NCI-H1092 (cell line): ENCODE data around the gene RHCG.

Experiments
- DNase-seq: peaks from one replicate; lab custom pipeline; 2025; lab: John Stamatoyannopoulos, UW

The RHCG gene

DNA sequence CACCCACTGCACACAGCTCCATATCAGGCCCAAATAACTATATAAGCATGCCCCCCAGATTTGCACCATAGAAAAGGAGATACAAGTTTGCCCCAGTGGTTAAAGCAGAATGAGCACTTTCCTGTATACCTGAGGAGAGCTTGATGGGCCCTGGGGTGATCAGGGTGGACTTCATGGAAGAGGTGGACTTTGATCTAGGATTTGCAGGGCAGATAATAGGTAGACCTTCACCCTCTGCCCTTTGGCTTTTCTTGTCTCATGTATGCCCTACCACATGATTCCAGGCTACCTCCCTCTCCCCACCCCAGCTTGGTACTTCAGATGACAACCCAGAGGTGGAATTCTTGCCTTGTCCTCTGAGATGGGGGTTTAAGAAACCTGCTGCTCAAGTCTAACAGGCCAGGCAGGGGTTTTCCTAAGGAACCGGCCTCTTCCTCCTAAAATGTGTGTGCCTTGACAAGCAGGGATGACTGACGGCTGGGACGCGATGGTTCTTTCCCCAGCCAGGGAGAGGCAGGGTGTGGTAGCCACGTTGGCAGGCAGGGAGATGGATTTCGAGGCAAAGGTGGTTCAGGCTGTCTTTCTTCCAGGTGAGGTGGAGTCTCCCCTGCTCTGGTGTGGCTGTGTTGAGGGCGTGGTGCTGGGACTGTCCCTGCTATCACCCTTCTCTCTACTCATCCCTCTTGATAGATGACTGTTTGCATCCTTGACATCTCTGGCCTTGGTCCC, 6.6 kb upstream of the RHCG start:
- DNase-seq = no peak

DNA sequence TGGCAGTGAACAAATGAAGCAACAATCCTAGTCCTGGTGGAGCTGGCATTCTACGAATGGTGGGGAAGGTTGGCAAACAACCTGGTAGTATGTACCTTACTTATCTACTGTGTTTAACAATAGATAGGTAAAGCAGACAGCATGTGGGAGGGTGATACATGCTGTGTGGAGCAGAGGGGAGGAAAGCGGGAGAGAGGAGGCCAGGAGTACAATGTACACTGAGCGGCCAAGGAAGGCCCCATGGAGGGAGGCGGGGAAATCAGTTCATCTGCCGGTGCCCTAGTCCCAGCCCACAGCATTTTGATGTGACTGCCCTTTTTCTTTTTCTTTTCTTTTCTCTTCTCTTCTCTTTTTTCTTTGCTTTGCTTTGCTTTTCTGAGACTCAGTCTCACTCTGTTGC, 5.3 kb upstream of the RHCG start:
- DNase-seq = no peak

DNA sequence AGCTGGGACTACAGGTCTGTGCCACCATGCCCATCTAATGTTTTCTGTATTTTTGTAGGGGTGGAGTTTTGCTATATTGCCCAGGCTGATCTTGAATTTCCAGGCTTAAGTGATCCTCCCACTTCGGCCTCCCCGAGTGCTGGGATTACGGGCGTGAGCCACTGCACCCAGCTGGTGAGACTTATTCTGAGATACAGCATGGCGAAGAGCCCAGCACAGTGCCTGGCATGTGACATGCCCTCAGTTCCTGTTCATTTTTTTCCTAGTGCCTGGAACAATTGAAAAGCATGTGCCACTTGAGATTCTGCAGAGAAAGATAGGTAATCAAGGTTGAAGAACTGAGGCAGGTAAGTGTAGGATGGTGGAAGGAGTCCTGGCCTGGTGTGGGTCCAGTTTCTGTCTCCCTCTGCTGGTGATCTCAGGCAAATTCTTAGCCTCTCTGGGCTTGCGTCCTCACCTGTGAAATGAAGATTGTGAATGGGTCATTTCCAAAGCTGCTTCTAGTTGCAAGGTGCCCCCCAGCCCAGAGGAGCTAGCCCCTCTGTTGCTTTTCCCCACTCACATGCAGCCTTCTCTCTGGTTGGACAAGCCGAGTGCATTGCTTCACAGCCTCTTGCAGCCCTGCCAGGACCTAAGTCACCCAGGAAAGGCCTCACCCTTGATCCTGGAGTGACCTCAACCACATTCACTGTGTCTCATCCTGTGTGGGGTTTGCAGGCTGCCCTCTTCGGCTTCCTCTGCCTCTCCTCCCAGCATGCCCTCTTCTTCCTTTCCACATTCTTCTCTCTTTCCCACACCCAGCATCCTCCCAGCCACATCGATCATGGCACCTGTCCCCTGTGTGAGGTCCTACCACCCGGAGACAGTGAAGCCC, 4.3 kb upstream of the RHCG start:
- DNase-seq = no peak

DNA sequence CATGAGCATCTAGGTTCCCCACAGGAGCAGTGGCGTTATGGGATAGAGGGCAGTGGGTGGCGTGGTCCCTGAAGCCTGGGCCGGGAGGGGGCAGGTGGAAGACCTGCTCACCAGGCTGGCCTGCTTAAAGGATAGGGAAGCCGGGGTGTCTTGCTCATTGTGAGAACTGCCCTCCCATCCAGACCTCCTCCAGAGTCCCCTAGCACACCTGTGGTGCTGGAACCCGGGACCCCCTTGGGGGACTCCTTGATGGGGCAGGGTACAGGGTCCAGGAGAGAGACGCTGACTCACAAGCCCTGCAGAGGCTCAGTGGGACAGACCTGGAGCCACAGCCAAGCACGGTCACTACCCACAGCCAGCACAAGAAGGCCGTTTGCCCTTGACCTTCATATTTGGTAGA, 2.8 kb upstream of the RHCG start:
- no peak for DNase-seq

DNA sequence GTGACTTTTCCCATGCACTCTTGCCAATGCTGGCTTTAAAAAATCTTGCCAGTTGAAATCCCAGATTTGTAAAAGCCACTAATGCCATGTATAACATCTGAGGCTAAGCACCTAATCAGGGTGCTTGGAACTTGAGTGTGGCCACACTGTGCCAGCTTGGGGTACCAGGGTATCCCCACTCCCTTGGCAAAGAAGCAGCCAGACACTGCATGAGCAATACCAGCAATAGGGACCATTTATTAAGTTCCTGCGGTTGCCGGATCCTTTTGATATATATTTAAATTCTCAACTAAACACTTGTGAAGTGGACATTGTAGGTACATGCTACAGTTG, 2.2 kb upstream of the RHCG start:
- DNase-seq = no peak

DNA sequence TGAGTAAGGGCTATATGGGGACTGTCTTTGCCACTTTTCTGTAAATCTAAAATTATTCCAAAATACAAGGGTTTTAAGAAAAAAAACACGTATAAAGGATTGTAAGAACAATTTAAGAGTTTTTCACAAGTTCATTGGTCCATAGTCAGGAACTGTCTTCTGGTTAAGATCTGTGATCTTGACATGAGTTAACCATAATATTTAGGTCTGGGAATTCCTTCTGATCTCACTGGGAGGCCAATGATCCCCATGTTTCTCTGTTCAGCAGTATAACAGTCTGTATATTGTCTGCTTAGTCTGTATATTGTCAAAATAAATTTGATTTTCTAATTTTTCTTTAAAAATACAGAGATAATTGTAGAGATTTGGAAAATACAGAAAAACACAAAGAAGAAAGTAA, 848 bp upstream of the RHCG start:
- DNase-seq = no peak

DNA sequence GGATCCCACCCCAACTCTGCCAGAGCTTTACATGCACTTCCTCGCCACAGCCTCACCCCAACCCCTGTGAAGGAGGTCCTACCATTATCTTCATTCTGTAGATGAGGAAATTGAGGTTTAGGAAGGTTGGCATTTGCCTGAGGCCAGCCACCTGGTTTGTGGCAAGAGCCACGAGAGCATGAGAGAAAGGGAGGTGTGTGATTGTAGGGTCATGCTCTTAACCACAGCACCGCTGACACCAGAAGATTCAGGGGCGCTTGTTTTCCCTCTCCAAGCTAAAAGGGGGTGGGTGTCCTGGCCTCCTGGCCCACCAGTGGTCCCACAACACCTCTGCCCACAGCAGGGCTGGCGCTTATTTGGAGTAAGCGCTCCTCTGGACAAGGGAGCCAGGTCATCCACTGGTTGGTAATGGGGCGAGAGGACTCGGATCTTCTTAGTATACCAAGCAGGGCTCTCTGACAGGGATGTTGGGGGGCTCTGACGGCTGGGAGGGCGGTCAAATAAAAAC, 691 bp downstream of the RHCG start:
- no peak for DNase-seq

DNA sequence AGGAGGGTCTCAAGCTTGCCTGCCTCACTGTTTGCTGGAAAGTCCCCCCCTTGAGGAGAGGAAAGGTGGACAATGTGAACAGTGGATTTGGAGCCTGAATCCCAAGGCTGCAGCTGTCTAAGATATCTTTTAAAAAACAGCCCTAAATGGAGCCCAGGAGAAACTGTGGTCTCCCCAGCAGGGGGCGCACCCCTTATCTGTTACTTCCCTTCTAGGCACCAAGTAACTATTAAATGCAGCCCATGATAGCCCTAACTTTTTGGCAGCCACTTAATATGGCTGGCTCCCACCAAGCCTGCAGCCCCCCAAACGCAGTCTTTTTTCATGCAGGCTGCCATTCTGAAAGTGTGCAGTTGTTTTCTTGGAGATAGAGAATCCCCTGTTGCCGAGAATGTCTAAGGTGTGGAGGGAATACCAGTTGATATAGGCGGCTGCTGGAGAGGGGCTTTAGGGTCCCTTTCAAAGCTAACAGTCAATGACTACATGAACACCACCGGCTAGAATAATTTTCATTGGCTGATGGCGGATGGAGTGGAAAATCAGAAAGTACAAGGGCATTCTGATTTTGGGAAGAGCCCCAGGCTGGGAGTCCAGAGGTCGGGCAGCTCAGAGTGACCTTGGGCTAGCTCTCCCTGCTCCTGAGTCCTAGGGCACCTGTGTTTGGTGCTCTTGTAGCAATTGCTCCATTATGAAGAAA, 1.3 kb downstream of the RHCG start:
- DNase-seq = no peak

DNA sequence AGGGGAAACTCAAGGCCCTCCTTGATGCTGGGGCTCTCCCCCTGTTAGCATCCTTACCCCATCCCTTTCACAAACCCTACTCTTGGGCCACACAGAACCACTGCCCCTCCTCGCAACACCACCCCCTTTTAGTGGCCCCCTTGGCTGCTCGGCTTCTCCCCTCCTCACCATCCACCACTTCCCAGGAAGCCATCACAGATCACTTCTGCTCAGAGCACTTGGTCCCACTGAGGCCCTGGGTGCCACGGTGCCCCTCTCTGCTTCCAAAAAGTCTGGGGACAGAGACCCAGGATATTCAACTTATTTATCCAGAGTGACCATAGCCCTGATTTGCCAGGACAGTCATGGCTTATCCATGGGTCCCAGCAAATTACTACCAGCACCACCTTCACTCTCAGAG, 2.4 kb downstream of the RHCG start:
- no peak for DNase-seq

DNA sequence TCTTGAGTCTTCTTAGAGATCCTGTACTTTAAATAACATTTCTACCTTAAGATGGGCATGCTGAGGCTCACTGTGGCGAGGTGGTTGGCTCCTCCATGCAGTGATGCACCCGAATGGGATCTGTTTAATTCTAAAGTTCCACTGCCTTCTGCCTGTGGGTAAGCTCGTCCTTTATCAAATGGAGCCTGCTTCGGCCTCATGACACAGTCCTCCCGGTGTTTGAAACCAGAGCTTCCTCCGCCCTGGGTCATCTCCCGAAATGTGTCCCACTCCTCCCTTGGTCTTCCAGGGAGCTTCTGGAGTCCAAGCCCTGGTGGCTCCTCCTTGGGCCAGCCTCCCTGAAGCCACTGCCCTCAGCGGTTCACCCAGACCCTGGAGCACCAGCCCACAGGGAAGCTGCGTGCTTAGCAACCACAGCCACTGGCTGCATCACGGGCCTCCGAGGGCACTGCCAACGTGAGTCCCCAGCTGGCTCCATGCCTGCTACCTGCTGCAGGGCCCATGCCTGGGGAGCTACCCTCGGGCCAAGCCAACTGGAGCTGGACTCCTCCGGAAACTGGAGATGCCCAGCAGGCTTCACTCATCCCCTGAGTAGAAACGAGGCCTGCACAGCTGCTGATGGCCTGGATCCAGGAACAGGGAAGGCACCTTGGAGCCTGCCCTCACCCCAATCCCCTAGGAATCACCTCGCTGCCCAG, 3.3 kb downstream of the RHCG start:
- DNase-seq = no peak

DNA sequence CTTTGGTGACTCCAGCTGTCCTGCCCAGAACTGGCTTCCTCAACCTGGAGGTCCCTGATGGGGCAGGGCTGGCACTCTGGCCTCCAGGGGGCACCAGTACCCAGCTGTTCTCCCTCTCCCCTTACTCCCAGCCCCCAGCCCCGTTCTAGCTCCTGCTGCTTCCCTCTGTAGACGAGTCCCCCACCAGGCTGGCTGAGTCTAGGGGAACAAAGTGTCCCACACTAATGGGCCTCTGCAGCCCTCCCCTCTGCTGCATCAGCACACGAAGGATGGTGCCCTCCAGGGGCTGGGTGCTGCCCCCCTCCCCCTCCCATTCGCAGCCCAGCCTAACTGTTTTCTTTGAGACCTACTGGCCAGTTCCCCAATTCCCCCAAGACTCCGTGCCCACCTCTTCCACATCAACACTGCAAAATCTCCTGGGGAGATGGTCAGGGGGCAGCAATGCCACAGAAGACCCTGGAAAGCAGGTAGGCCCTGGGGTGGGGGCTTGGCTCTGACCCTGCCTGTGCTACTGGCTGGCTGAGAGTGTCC, 4.2 kb downstream of the RHCG start:
- no peak for DNase-seq

DNA sequence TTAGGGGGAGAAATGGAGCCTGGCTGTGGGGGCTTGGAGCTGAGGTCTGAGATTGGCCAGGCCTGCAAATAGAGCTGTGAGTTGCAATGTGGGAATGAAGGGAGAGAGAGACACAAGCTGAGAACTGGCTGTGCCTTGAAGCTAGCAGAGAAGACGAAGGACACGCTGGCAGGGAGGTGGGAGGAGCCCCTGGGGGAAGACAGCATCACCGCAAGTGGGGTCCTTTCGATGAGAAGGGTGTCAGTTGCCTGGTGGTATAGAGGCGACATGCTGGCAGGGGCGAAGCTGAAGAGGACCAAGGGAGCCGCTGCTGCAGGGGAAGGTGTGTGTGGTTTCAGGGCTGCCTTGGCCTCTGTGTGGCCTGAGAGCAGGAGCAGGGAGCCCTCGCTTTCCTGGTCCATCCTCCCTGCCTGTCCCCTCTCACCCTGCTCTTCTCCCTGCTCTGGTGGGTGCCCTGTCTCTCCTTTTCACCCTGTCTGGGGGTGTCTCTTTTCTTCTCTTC, 5.5 kb downstream of the RHCG start:
- no peak for DNase-seq

DNA sequence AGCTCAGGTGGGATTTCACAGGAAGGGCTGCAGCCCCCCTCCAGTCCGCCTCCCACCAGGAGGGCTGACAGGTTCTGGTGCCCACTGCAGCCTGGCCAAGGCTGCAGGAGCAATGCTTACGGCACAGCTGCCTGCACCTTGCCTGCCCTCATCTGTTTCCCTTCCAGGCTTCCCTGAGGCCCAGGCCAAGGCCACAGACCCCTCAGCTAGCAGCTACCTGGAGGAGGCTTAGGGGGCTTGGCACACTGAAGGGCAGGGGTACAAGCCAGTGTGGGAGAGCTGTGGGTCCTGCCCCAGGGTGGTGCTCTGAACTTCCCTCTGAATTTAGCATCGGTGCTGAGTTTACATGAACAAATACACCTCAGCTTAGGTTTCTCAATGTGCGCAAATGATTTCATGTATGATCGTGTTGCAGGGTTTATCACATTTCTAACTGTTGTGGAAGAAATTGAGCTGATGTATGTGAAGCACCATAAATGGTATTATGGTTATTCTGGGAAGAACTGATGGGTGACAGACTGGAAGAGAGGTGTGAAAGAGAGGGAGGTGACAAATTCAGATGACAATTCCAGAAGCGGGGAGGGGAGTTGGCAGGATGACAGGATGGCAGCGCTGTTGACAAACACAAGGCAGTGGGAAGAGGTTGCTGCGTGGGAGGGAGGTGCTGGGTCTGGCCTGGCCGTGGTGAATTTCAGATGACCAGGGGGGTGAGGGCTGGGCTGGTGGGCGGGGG, 6.1 kb downstream of the RHCG start:
- no peak for DNase-seq

DNA sequence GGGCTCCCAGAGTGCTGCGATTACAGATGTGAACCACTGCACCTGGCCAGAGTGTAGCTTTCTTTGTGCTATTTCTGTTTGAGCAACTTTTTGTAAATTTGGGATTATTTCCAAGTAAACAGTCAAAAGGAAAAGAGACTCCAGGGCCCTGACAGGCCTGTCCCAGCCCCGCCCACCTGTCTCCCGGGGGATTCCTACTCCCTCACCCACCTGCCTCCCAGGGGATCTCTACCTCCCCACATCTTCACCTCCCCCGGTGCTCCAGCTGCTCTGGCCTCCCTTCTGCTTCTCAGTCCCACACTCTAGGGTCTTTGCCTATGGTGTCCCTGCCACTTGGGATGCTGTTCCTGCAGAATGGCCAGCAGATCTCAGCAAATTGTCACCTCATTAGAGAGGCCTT, 7.0 kb downstream of the RHCG start:
- no peak for DNase-seq

DNA sequence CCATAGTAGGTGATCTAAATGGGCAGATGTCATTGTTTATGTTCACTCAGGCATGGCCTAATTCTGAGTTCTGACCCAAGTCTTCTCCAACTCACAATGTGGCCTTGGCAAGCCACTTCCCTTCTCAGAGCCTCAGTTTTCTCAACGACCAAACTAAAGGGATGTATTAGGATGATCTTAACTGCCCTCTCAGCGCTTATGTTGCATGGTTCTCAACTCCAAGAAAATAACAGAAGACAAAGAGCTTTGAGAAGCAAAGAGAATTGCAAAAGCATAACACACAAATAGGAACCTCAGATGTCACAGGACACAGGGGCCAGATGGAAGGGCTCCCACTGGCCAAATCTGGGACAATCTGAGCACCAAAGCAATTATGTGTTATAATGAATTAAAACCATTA, 8.6 kb downstream of the RHCG start:
- DNase-seq = no peak

DNA sequence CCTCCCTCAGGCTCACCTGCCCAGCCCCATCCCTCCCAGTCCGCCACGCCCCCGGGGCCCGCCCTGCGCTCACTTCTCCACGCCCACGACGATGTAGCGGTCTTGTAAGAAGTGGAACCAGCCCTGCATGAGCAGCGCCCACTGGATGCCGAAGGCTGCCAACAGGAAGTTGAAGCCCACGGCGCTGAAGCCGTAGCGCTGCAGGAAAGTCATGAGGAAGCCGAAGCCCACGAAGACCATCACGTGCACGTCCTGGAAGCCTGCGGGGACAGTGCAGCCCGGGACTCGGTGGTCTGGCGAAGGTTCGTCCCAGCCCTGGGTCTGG, 9.7 kb downstream of the RHCG start:
- no peak for DNase-seq

DNA sequence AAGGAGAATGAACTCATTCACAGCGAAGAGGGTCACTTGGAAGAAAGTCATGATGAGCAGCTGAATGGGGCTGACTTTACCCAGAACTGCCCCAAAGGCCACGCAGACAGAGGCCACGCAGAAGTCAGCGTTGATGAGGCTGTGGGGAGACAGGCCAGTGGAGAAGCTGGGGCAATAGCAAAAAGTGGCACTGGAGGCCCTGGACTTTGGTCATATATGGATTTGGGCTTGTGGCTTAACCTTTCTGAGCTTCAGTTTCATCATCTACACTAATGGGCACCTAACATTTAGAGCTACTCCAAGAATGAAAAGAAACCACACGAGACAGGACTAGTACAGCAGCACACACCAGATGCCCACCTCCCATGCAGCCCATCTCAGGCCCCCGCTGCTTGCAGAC, 13.3 kb downstream of the RHCG start:
- no peak for DNase-seq

DNA sequence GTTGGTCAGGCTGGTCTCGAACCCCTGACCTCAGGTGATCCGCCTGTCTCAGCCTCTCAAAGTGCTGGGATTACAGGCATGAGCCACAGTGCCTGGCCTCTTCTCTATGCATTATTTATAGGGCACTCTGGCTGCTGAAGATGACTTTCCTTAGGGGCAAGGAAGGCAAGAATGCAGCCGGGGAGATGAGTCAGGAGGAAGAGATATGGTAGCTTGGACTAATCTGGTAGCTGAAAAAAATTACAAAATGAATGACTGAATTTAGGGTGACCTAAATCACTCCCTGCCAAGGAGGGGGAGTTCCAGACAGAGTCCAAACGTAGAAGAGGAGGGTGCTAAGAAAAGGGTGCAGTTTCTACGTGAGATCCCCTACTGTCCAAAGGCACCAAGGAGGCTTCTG, 14.2 kb downstream of the RHCG start:
- DNase-seq = no peak

DNA sequence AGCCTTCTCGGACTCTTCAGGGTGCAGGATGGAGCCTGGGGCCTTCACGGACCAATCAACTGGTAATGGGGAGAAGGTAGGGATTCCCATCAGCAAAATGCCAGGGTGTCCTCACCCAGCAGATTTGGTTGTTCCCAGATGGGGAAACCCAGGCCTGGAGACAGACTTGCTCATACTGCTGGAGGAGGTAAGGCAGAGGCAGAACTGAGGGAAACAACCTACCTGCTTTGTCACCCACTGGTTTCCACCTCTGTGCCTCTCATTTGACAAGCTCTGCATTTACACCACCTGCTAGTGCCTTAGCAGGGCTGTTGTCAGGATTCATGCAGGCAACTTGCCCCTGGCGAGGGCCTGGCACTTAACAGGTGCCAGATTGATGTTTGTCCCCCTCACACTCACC, 15.9 kb downstream of the RHCG start:
- DNase-seq = no peak

DNA sequence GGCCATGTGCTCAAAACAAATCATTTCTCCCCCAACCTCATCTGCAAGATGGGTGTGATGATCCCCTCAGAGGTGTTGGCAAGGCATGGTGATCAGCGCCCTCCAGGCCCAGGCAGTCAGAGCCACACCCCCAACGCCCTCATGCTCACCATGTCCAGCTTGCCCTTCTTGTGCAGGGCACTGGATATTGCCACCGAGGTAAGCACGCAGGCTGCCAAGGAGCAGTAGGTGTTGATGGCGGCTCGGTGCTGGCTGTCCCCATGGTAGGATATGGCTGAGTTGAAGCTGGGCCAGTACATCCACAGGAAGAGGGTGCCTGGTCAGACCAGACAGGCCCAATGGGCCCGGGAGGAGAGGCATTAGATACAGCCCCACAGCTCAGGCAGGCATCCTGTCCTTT, 17.2 kb downstream of the RHCG start:
- DNase-seq = no peak
